C4-2B (cell line): ENCODE measurements around the gene PUSL1.

Source experiments
- CTCF ChIP-seq: fragments of 450-650 bp; conservative IDR thresholded peaks from 2 replicates; pipeline ENCODE4 v1.5.1; 2017; ENCODE audit warnings: mild to moderate bottlenecking
- ZFX ChIP-seq: fragments of 450-650 bp; IDR thresholded peaks from 2 replicates; pipeline ENCODE4 v1.6.1; 2017

DNA sequence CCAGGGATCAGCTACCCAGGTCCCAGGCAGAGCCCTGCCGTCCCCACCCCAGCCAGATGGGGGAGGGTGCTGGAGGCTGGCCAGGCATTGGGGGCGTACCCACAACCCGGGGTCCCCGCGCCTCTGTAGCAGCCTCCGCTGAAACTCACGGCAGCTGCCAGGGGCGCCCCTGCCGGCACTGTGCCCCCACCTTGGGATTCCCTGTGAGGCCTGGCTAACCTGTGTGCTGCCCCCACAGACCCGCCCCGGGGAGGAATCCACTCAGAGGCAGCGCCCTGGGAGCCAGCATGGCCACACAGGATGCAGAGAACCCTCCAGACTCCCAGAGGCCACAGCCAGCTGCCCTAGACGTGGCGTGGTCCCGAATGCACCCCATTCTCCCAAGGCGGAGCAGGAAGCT, 37.0 kb downstream of the PUSL1 start:
- TF ChIP-seq CTCF (no peak), ZFX (no peak)
